K562 (cell line): ENCODE results near the gene GZF1. TPM values are rescaled to one million over a fixed set of nuclear protein-coding genes. Genes with fewer than 3 reads are reported as not detected.

Source experiments
- E2F3 ChIP-seq: fragments of 250-450 bp; sonication (Bioruptor Pico); IDR thresholded peaks from 2 replicates; pipeline ENCODE4 v1.4.0; 2020; ENCODE audit warnings: mild to moderate bottlenecking
- ESRRA ChIP-seq: fragments of 450-650 bp; IDR thresholded peaks from 2 replicates; pipeline ENCODE4 v1.6.1; 2014; ENCODE audit warnings: low read depth, mild to moderate bottlenecking, moderate library complexity, borderline replicate concordance
- GABPB2 ChIP-seq: fragments of 250-450 bp; sonication (Bioruptor Pico); conservative IDR thresholded peaks from 2 replicates; pipeline ENCODE4 v1.5.1; 2021; ENCODE audit warnings: mild to moderate bottlenecking
- HDAC1 ChIP-seq, 2 experiments: fragments of 450-650 bp; IDR thresholded peaks; 2 replicates each; pipeline ENCODE4 v1.6.1; 2016 to 2017; ENCODE audit warnings: inconsistent platforms in 1 of 2, mild to moderate bottlenecking in 1 of 2, moderate library complexity in 1 of 2
- HOMEZ ChIP-seq: fragments of 250-450 bp; sonication (Bioruptor Pico); IDR thresholded peaks from 2 replicates; pipeline ENCODE4 v1.4.0; 2020; ENCODE audit warnings: mild to moderate bottlenecking, moderate library complexity
- ILK ChIP-seq: fragments of 450-650 bp; IDR thresholded peaks from 2 replicates; pipeline ENCODE4 v1.6.1; 2016; ENCODE audit warnings: missing genetic modification characterization, low read depth, mild to moderate bottlenecking, missing compliant biosample characterization, moderate library complexity, borderline replicate concordance
- MAX ChIP-seq: sonication (generic); formaldehyde crosslinking; IDR thresholded peaks from 2 replicates; pipeline ENCODE4 v1.9.0; 2022; ENCODE audit warnings: mild to moderate bottlenecking, missing genetic modification reagents
- MYC ChIP-seq, 2 experiments: fragments of 250-450 bp in 1 of 2; sonication (Bioruptor Pico) in 1 of 2; IDR thresholded peaks; 2 replicates each; pipeline versions ENCODE4 v1.5.1 to v1.6.1; 2012 to 2021; ENCODE audit warnings: low read depth in 2 of 2, borderline replicate concordance in 1 of 2, improper control_type of control experiment in 1 of 2, low read length in 1 of 2, mild to moderate bottlenecking in 1 of 2, moderate library complexity in 1 of 2
- NCOA2 ChIP-seq, 2 experiments: fragments of 450-650 bp; IDR thresholded peaks; 2 replicates each; pipeline ENCODE4 v1.6.1; 2018; ENCODE audit warnings: mild to moderate bottlenecking in 2 of 2, moderate library complexity in 1 of 2; ENCODE audit not compliant: partially characterized antibody in 2 of 2
- NFATC3 ChIP-seq: fragments of 450-650 bp; IDR thresholded peaks from 2 replicates; pipeline ENCODE4 v1.6.1; 2017; ENCODE audit warnings: mild to moderate bottlenecking
- NFIC ChIP-seq: fragments of 450-650 bp; IDR thresholded peaks from 2 replicates; pipeline ENCODE4 v1.6.1; 2017; ENCODE audit warnings: mild to moderate bottlenecking, inconsistent platforms
- NKRF ChIP-seq: fragments of 450-650 bp; IDR thresholded peaks from 2 replicates; pipeline ENCODE4 v1.6.1; 2016; ENCODE audit warnings: borderline replicate concordance
- OTX1 ChIP-seq: fragments of 450-650 bp; formaldehyde crosslinking; IDR thresholded peaks from 2 replicates; pipeline ENCODE4 v1.4.0; 2022; ENCODE audit warnings: mild to moderate bottlenecking
- RBBP5 ChIP-seq: fragments of 200-600 bp; sonication (generic); IDR thresholded peaks from 2 replicates; pipeline ENCODE4 v1.6.1; 2012; ENCODE audit warnings: borderline replicate concordance, mild to moderate bottlenecking, low read length, control low read depth, inconsistent platforms; ENCODE audit not compliant: insufficient read depth, poor library complexity, severe bottlenecking
- SAFB ChIP-seq: fragments of 200-400 bp; formaldehyde crosslinking; IDR thresholded peaks from 2 replicates; pipeline ENCODE4 v1.6.1; 2017; ENCODE audit warnings: low read depth, low read length, borderline replicate concordance
- USF1 ChIP-seq: sonication (generic); formaldehyde crosslinking; IDR thresholded peaks from 2 replicates; pipeline ENCODE4 v1.9.0; 2022; ENCODE audit warnings: mild to moderate bottlenecking, missing genetic modification reagents
- USF2 ChIP-seq: sonication (generic); formaldehyde crosslinking; IDR thresholded peaks from 2 replicates; pipeline ENCODE4 v1.5.0; 2020; ENCODE audit warnings: missing genetic modification reagents
- ZNF197 ChIP-seq: fragments of 200-800 bp; sonication (Bioruptor generic); IDR thresholded peaks from 2 replicates; pipeline ENCODE4 v1.6.1; 2016; ENCODE audit warnings: low read depth, missing genetic modification characterization, missing compliant biosample characterization
- ZNF212 ChIP-seq: fragments of 450-650 bp; formaldehyde crosslinking; IDR thresholded peaks from 2 replicates; pipeline ENCODE4 v1.4.0; 2020; ENCODE audit warnings: mild to moderate bottlenecking
- ZNF324 ChIP-seq: fragments of 250-450 bp; sonication (Bioruptor Pico); IDR thresholded peaks from 2 replicates; pipeline ENCODE4 v1.4.0; 2020; ENCODE audit warnings: mild to moderate bottlenecking
- polyA plus RNA-seq, 8 experiments: library from polyadenylated mRNA; depleted of rRNA in 4 of 8; stranded (reverse) in 5 of 8; unstranded in 3 of 8; fragments of >200 nt; fragmentation: Nextera tagmentation in 2 of 8; fragmentation: Illumina TruSeq in 1 of 8; extraction: Ambion mirVana in 2 of 8; extraction: Trizol in 1 of 8; gene quantifications; 2 replicates each; pipeline versions ENCODE4 v1.2.1 to v1.2.3, GENCODE V29; 2011 to 2014; ENCODE audit warnings: inconsistent platforms in 1 of 8, missing spikeins in 1 of 8
- total RNA-seq, 7 experiments: library from RNA; depleted of rRNA in 6 of 7; stranded (reverse); fragments of >200 nt in 6 of 7; fragmentation: Illumina TruSeq in 2 of 7; extraction: Trizol in 2 of 7; gene quantifications; 2 replicates each; pipeline versions ENCODE4 v1.2.1 to v1.2.3, GENCODE V29; 2011 to 2021; ENCODE audit warnings: low replicate concordance in 1 of 7

GZF1 gene
- total and polyA plus RNA-seq, 9 of the 15 experiments (the other 6 are each of a cell fraction or from before 2014, with no cell fraction given): 1.2 to 15.7 (median 7.4) TPM

GRCh38 chr20:23350904-23351838 lies 10.8 kb upstream of the GZF1 start (continued):
- peak; percentile 68 for TF ChIP-seq USF1 (CRISPR knock-in tag)
- no peak for TF ChIP-seq NCOA2 (IDR thresholded peaks at IDR 0.05; ENCODE audit: partially characterized antibody in 2 of 2)
- TF ChIP-seq NFATC3: no peak
- peak; percentile 81 for TF ChIP-seq NKRF
- peak; percentile 5 for TF ChIP-seq MYC (IDR thresholded peaks at IDR 0.05; ENCODE audit: low read depth, low read length)
- TF ChIP-seq MYC (CRISPR knock-in tag; IDR thresholded peaks at IDR 0.05; ENCODE audit: borderline replicate concordance, low read depth): no peak
- TF ChIP-seq USF2 (CRISPR knock-in tag): peak; percentile 46; the same call in 1 of the 2 replicates
- no peak for TF ChIP-seq HOMEZ
- TF ChIP-seq ZNF324: no peak
- no peak for TF ChIP-seq OTX1 (CRISPR knock-in tag)
- TF ChIP-seq RBBP5: peak; percentile 39
- peak; percentile 74; the same call in 1 of the 2 replicates for TF ChIP-seq SAFB
- TF ChIP-seq GABPB2 (CRISPR knock-in tag): no peak
- peak; percentile 2; the same call in 1 of the 2 replicates for TF ChIP-seq NFIC
- peak; percentile 83 for TF ChIP-seq MAX (CRISPR knock-in tag)
- no peak for TF ChIP-seq ZNF197 (CRISPR knock-in tag)
- TF ChIP-seq ILK (tag): no peak
- TF ChIP-seq E2F3 (CRISPR knock-in tag): 0 out of 2 replicates have a peak, but pooled peaks have one; percentile 4
- TF ChIP-seq ZNF212 (CRISPR knock-in tag): no peak
- no peak for TF ChIP-seq ESRRA
- peak in 1 of 2 experiments; percentile 58; a peak in 1 of 4 replicates for TF ChIP-seq HDAC1 (IDR thresholded peaks at IDR 0.05)
